DND-41 (cell line): ENCODE data around the gene MGME1.
"Not testable (repeated sequence)": the region's sequence is repeated elsewhere in the genome, so short reads cannot be mapped to it uniquely, and the experiment has no call there.

Experiments used
- EZH2 ChIP-seq: IDR thresholded peaks from 3 replicates; pipeline ENCODE4 v1.6.1; 2012; ENCODE audit warnings: borderline replicate concordance, low read depth, mild to moderate bottlenecking, moderate library complexity, low read length, inconsistent platforms; ENCODE audit not compliant: severe bottlenecking
- TF ChIP-seq, protein P1 (sequence below): IDR thresholded peaks from 2 replicates; pipeline ENCODE4 v1.5.1; 2012; ENCODE audit warnings: borderline replicate concordance, low read length, moderate library complexity, mild to moderate bottlenecking; ENCODE audit not compliant: poor library complexity, severe bottlenecking; ENCODE audit errors: extremely low read depth

DNA sequence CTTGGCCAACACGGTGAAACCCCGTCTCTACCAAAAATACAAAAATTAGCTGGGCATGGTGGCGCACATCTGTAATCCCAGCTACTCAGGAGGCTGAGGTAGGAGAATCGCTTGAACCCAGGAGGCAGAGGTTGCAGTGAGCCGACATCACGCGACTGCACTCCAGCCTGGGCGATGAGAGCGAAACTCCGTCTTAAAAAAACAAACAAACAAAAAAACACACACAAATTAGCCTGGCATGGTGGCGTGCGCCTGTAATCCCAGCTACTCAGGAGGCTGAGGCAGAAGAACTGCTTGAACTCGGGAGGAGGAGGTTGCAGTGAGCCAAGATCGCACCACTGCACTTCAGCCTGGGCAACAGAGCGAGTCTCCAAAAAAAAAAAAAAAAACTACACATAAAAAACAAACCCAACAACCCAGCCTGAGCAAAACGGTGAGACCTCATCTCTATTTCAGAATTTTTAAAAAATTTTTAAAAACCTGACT lies 8.4 kb upstream of the MGME1 start:
- TF ChIP-seq, protein P1, sequence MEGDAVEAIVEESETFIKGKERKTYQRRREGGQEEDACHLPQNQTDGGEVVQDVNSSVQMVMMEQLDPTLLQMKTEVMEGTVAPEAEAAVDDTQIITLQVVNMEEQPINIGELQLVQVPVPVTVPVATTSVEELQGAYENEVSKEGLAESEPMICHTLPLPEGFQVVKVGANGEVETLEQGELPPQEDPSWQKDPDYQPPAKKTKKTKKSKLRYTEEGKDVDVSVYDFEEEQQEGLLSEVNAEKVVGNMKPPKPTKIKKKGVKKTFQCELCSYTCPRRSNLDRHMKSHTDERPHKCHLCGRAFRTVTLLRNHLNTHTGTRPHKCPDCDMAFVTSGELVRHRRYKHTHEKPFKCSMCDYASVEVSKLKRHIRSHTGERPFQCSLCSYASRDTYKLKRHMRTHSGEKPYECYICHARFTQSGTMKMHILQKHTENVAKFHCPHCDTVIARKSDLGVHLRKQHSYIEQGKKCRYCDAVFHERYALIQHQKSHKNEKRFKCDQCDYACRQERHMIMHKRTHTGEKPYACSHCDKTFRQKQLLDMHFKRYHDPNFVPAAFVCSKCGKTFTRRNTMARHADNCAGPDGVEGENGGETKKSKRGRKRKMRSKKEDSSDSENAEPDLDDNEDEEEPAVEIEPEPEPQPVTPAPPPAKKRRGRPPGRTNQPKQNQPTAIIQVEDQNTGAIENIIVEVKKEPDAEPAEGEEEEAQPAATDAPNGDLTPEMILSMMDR: not testable (repeated sequence)
- TF ChIP-seq EZH2: not testable (repeated sequence)
